GM19043 (cell line): ENCODE data around the gene DDIT3.

Source experiments
- ATAC-seq: cut with Tn5 transposase; IDR thresholded peaks from one replicate; pipeline ENCODE4 v1.9.1; 2021; ENCODE audit warnings: low read depth; ENCODE audit not compliant: unreplicated experiment

The DDIT3 gene

GRCh38 chr12:57471661-57472060 lies 48.7 kb downstream of the DDIT3 start:
- no peak for ATAC-seq

GRCh38 chr12:57470970-57471656 lies 49.2 kb downstream of the DDIT3 start:
- no peak for ATAC-seq

- no peak for ATAC-seq
Measured at GRCh38 chr12:57470286-57470969, 49.9 kb downstream of the DDIT3 start.

GRCh38 chr12:57469296-57470164 lies 50.8 kb downstream of the DDIT3 start:
- no peak for ATAC-seq

- ATAC-seq, result no peak
Measured at GRCh38 chr12:57467915-57468314, 52.4 kb downstream of the DDIT3 start.

- ATAC-seq, result no peak
Measured at GRCh38 chr12:57467212-57467874, 53.0 kb downstream of the DDIT3 start.
